GM21390 (cell line): ENCODE measurements around the gene THAP8.

Experiments
- ATAC-seq: cut with Tn5 transposase; IDR thresholded peaks from one replicate; pipeline ENCODE4 v1.9.1; 2021; ENCODE audit not compliant: unreplicated experiment

The THAP8 gene, protein sequence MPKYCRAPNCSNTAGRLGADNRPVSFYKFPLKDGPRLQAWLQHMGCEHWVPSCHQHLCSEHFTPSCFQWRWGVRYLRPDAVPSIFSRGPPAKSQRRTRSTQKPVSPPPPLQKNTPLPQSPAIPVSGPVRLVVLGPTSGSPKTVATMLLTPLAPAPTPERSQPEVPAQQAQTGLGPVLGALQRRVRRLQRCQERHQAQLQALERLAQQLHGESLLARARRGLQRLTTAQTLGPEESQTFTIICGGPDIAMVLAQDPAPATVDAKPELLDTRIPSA

GRCh38 chr19:36054119-36054732 is at the start of gene THAP8:
TSS of gene THAP8 (minus strand) at chr19:36054285. CDS start at chr19:36054217, 68 bp downstream.
- ATAC-seq = peak; percentile 78

DNA sequence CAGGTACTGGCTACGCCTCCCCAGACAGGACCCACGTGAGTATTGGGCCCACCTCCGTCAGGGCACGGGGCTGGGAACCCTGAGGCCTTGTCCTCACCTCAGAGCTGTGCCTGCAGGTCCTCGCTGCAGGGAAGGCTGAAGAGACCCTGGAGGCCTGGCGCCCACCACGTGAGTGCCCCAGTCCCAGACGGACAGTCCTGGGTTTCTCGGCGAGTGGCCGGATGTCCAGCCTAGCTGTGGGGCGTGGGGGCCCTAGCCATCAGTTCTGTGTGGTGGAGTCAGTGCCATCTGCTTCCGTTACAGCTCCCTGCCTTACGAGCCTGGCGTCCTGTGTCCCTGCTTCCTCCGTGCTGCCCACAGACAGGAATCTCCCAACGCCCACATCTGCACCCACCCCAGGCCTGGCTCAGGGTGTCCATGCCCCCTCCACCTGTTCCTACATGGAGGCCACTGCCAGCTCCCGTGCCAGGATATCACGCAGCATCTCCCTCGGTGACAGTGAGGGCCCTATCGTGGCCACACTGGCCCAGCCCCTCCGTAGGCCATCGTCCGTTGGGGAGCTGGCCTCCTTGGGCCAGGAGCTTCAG is 49.0 kb upstream of the THAP8 start:
- no peak for ATAC-seq

- no peak for ATAC-seq
Observed at GRCh38 chr19:36101550-36102327, 47.7 kb upstream of the THAP8 start.

- no peak for ATAC-seq
Observed at GRCh38 chr19:36100476-36100875, 46.4 kb upstream of the THAP8 start.

DNA sequence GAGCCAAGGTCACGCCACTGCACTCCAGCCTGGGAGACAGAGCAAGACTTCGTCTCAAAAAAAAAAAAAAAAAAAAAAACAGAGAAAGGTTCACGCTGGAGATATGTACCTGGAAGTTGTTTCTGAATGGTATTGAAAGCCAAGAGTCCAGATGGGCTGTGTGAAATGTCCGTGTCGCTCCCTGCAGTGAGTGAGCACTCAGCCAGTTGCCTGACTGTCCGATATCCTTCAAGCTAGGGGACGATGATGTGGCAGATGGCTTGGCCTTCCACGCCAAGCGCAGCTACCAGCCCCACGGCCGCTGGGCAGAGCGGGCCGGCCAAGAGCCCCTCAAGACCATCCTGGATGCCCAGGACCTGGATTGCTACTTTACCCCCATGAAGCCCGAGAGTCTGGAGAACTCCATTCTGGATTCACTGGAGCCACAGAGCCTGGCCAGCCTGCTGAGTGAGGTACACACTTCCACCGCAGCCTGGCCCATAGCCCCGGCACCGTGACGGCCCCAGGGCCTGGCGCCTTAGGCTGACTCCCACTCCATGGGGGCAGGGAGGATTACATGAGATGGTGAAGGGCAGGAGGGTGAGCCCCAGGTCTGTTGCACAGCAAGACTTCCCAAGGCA is 45.2 kb upstream of the THAP8 start:
- ATAC-seq = no peak

DNA sequence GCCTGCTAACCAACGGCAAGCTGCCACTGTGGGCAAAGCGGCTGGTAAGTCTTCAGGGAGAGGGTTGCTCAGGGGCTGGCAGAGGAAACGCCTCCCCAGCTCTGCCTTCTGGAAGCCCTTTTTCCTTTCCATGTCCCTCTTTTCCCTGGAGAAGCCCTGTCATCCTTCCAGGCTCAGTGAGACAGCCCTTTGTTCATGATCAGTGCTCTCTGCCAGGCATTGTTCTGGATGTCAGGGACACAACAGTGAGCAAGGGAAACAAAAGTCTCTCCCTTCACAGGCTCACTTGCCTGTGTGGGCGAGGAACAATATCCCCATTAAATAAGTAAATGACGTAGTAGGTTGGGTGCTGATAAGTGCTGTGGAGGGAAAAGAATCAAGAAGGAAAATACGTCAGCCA is 43.0 kb upstream of the THAP8 start:
- no peak for ATAC-seq

GRCh38 chr19:36093687-36094086 is 39.6 kb upstream of the THAP8 start:
- no peak for ATAC-seq

- no peak for ATAC-seq
Observed at GRCh38 chr19:36093146-36093662, 39.1 kb upstream of the THAP8 start.

DNA sequence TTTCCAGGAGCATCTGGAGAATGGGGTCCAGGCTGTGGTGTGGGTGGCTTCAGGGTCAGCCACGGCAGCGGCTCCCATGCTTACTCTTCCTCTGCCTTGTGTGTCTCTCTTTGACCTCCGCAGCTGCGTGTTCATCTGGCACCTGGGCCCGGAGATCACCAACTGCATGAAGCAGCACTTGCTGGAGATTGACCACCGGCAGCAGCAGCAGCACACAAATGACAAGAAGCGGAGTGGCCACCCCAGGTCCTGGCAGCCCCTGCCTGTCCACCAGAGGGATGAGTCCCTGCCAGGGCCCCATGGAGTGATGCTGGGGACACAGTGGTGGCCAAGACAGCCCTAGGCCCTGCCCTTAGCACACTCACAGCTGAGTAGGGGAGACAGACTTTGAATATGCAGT is 38.5 kb upstream of the THAP8 start:
- no peak for ATAC-seq

DNA sequence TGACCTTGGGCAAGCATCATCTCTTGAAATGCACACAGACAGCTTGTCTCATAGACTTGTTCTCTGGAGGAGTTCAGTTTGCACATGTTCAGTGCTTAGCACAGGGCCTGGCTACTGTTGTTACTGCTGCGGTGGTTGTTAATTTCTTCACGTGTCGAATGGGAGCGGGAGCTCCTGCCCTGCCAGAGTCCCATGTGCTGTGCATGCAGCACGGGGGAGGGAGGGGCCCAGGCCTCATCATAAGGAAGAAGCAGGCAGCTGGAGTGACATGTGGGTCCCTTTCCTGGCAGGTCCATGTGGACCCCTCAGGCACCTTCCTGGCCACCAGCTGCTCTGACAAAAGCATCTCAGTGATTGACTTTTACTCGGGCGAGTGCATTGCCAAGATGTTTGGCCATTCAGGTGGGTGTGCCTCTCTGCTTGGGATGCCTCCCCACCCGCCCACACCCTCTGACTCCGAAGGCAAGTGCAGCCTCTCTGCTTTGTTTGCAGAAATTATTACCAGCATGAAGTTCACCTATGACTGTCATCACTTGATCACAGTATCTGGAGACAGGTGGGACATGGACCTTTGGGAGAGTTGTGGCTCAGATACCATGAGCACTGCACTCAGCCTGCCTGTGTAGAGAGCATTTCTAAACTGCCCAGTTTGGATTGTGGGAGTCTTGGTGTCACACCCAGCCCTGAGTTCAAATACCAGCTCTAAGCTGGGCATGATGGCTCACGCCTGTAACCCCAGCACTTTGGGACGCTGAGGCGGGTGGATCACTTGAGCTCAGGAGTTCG is 37.0 kb upstream of the THAP8 start:
- no peak for ATAC-seq

DNA sequence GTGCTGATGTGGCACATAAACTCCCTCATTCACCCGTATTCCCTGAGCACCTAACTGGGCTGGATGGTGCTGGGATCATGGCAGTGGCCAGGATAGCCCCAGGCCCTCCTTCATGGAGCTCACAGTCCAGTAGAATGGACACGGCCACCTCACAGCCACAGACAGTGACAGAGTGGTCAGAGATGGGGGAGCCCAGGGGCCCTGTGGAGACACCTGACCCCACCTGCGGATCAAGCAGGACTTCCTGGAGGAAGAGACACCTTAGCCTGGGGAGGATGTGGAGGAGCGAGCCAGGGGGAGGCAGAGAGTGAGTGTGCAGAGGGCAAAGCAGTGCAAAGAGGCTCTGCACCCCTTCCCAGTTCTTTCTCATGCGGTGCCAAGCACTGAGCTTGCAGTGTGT is 35.8 kb upstream of the THAP8 start:
- no peak for ATAC-seq

GRCh38 chr19:36086326-36086725 is 32.2 kb upstream of the THAP8 start:
- no peak for ATAC-seq

- ATAC-seq = no peak
Observed at GRCh38 chr19:36084231-36085009, 30.3 kb upstream of the THAP8 start.

DNA sequence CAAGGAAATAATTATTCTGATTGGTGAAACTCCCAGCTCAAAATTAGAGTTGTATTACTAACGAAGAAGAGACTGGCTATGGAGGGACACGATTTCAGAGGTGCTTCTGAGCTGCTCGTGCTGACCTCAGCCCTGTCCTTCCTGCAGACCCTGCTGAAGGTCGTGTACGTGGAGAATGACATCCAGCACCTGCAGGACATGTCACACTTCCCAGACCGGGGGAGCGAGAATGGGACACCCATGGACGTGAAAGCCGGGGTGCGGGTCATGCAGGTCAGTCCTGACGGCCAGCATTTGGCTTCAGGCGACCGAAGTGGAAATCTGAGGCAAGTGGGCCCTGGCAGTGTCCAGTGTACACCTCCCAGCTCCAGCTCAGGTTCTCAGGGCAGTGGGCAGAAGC is 28.8 kb upstream of the THAP8 start:
- no peak for ATAC-seq

DNA sequence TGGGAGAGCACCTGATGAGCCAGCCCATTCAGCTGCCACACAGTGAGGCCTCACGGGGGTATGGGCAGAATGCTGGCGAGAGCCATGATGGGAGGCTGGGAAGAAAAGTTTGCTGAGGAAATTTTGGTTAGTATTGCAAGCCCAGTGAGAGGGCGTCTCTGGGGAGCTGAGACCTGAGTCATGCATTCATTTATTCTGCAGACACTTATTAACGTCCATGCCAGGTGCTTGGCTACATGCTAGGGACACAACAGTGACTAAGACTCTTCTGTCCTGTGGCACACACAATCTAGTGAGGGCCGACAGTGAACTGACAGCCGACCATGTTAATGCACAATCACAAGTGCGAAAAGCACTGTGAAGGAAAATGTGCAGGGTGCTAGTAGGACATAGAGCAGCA is 27.8 kb upstream of the THAP8 start:
- ATAC-seq = no peak

- ATAC-seq = no peak
Observed at GRCh38 chr19:36081385-36081784, 27.3 kb upstream of the THAP8 start.

- ATAC-seq = no peak
Observed at GRCh38 chr19:36079389-36079945, 25.4 kb upstream of the THAP8 start.

- no peak for ATAC-seq
Observed at GRCh38 chr19:36073121-36073876, 19.2 kb upstream of the THAP8 start.
